ENCODE measurements around the gene MACROD1. TPM values are rescaled to one million over a fixed set of nuclear protein-coding genes. Genes with fewer than 3 reads are reported as not detected.
"Not testable (repeated sequence)": the region's sequence is repeated elsewhere in the genome, so short reads cannot be mapped to it uniquely, and the experiment has no call there.

MACROD1 gene
- total and polyA plus RNA-seq, 4 experiments from 2014 or later: 5.0 to 8.7 (median 7.3) TPM

- Histone ChIP-seq H3K36me3 (ENCODE audit: insufficient read depth, low read length) (no peaks in the 10 kb centered on the region), H3K27me3 (ENCODE audit: insufficient read depth, low read length) (no peaks in the 10 kb centered on the region), H3K27ac (ENCODE audit: low read depth, low read length) (no peak overlapping the region), H3K4me1 (ENCODE audit: insufficient read depth, low read length) (no peaks in the 10 kb centered on the region), H3K9me3 (ENCODE audit: control insufficient read depth in 1 of 2, low read length in 2 of 2) (no peaks in the 10 kb centered on the region), H3K4me3 (ENCODE audit: low read length in 2 of 2) (no peak overlapping the region)
- no peaks in the 10 kb centered on the region for H3K27me3 Mint-ChIP-seq
- no peaks in the 10 kb centered on the region for H3K4me1 Mint-ChIP-seq
- ChIA-PET CTCF (ENCODE audit: partially characterized antibody) (no interaction called here), POLR2A (ENCODE audit: partially characterized antibody) (no interaction called here)
- no peak for DNase-seq
- intact Hi-C loops (cut with micrococcal nuclease): no loop called here
- no peak overlapping the region for H3K4me3 Mint-ChIP-seq
- no peaks in the 10 kb centered on the region for H3K36me3 Mint-ChIP-seq
- H3K9me3 Mint-ChIP-seq: no peaks in the 10 kb centered on the region
- no peak overlapping the region for H3K27ac Mint-ChIP-seq
These were observed 114.6 kb downstream of the MACROD1 start for GRCh38 chr11:64051297-64051696.

GRCh38 chr11:64049509-64049908, 116.4 kb downstream of the MACROD1 start:
- H3K27ac Mint-ChIP-seq: no peak overlapping the region
- H3K4me1 Mint-ChIP-seq: no peaks in the 10 kb centered on the region
- Histone ChIP-seq H3K36me3 (ENCODE audit: insufficient read depth, low read length) (no peaks in the 10 kb centered on the region), H3K27me3 (ENCODE audit: insufficient read depth, low read length) (no peaks in the 10 kb centered on the region), H3K27ac (ENCODE audit: low read depth, low read length) (no peak overlapping the region), H3K4me3 (ENCODE audit: low read length in 2 of 2) (no peak overlapping the region), H3K4me1 (ENCODE audit: insufficient read depth, low read length) (no peaks in the 10 kb centered on the region), H3K9me3 (ENCODE audit: control insufficient read depth in 1 of 2, low read length in 2 of 2) (no peaks in the 10 kb centered on the region)
- no peaks in the 10 kb centered on the region for H3K27me3 Mint-ChIP-seq
- H3K9me3 Mint-ChIP-seq: no peaks in the 10 kb centered on the region
- H3K36me3 Mint-ChIP-seq: no peaks in the 10 kb centered on the region
- POLR2A ChIA-PET (ENCODE audit: partially characterized antibody): no interaction called here
- CTCF ChIA-PET (ENCODE audit: partially characterized antibody): no interaction called here
- DNase-seq: no peak
- intact Hi-C loops (cut with micrococcal nuclease): no loop called here
- no peak overlapping the region for H3K4me3 Mint-ChIP-seq

- Mint-ChIP-seq H3K27ac (no peak overlapping the region), H3K4me3 (no peak overlapping the region), H3K36me3 (no peaks in the 10 kb centered on the region), H3K27me3 (no peaks in the 10 kb centered on the region), H3K9me3 (no peaks in the 10 kb centered on the region), H3K4me1 (no peaks in the 10 kb centered on the region)
- Histone ChIP-seq H3K4me3 (ENCODE audit: low read length in 2 of 2) (no peak overlapping the region), H3K27me3 (ENCODE audit: insufficient read depth, low read length) (no peaks in the 10 kb centered on the region), H3K27ac (ENCODE audit: low read depth, low read length) (no peak overlapping the region), H3K36me3 (ENCODE audit: insufficient read depth, low read length) (no peaks in the 10 kb centered on the region), H3K4me1 (ENCODE audit: insufficient read depth, low read length) (no peaks in the 10 kb centered on the region), H3K9me3 (ENCODE audit: control insufficient read depth in 1 of 2, low read length in 2 of 2) (no peaks in the 10 kb centered on the region)
- DNase-seq: no peak
- ChIA-PET CTCF (ENCODE audit: partially characterized antibody) (no interaction called here), POLR2A (ENCODE audit: partially characterized antibody) (no interaction called here)
- intact Hi-C loops (cut with micrococcal nuclease): no loop called here
These were observed 117.7 kb downstream of the MACROD1 start for GRCh38 chr11:64048042-64048854.

GRCh38 chr11:64047373-64047772, 118.5 kb downstream of the MACROD1 start:
- DNase-seq; H3K4me3 Mint-ChIP-seq; intact Hi-C loops (cut with micrococcal nuclease); H3K4me1 Mint-ChIP-seq; H3K9me3 Mint-ChIP-seq; H3K4me1 ChIP-seq (ENCODE audit: insufficient read depth, low read length); H3K27ac ChIP-seq (ENCODE audit: low read depth, low read length); CTCF ChIA-PET (ENCODE audit: partially characterized antibody); POLR2A ChIA-PET (ENCODE audit: partially characterized antibody); H3K4me3 ChIP-seq (ENCODE audit: low read length in 2 of 2); H3K27ac Mint-ChIP-seq; H3K36me3 Mint-ChIP-seq; H3K27me3 ChIP-seq (ENCODE audit: insufficient read depth, low read length); H3K27me3 Mint-ChIP-seq; H3K36me3 ChIP-seq (ENCODE audit: insufficient read depth, low read length); H3K9me3 ChIP-seq (ENCODE audit: control insufficient read depth in 1 of 2, low read length in 2 of 2): not testable (repeated sequence)

- Mint-ChIP-seq H3K4me3 (no peak overlapping the region), H3K27ac (no peak overlapping the region), H3K36me3 (no peaks in the 10 kb centered on the region), H3K9me3 (no peaks in the 10 kb centered on the region), H3K4me1 (no peaks in the 10 kb centered on the region), H3K27me3 (no peaks in the 10 kb centered on the region)
- ChIA-PET CTCF (ENCODE audit: partially characterized antibody) (no interaction called here), POLR2A (ENCODE audit: partially characterized antibody) (no interaction called here)
- Histone ChIP-seq H3K27me3 (ENCODE audit: insufficient read depth, low read length) (no peaks in the 10 kb centered on the region), H3K27ac (ENCODE audit: low read depth, low read length) (no peak overlapping the region), H3K4me1 (ENCODE audit: insufficient read depth, low read length) (no peaks in the 10 kb centered on the region), H3K9me3 (ENCODE audit: control insufficient read depth in 1 of 2, low read length in 2 of 2) (no peaks in the 10 kb centered on the region), H3K36me3 (ENCODE audit: insufficient read depth, low read length) (no peaks in the 10 kb centered on the region), H3K4me3 (ENCODE audit: low read length in 2 of 2) (no peak overlapping the region)
- intact Hi-C loops (cut with micrococcal nuclease): no loop called here
- no peak for DNase-seq
These were observed 120.2 kb downstream of the MACROD1 start for GRCh38 chr11:64045700-64046099.

- ChIA-PET POLR2A (ENCODE audit: partially characterized antibody) (no interaction called here), CTCF (ENCODE audit: partially characterized antibody) (no interaction called here)
- Histone ChIP-seq H3K27me3 (ENCODE audit: insufficient read depth, low read length) (no peaks in the 10 kb centered on the region), H3K36me3 (ENCODE audit: insufficient read depth, low read length) (no peaks in the 10 kb centered on the region), H3K27ac (ENCODE audit: low read depth, low read length) (no peak overlapping the region), H3K4me3 (ENCODE audit: low read length in 2 of 2) (no peak overlapping the region), H3K4me1 (ENCODE audit: insufficient read depth, low read length) (no peaks in the 10 kb centered on the region), H3K9me3 (ENCODE audit: control insufficient read depth in 1 of 2, low read length in 2 of 2) (no peaks in the 10 kb centered on the region)
- intact Hi-C loops (cut with micrococcal nuclease): no loop called here
- H3K36me3 Mint-ChIP-seq: no peaks in the 10 kb centered on the region
- no peak for DNase-seq
- no peak overlapping the region for H3K27ac Mint-ChIP-seq
- H3K4me3 Mint-ChIP-seq: no peak overlapping the region
- peaks cover 0 to 6% of the 10 kb centered on the region in 2 donors for H3K27me3 Mint-ChIP-seq
- no peaks in the 10 kb centered on the region for H3K4me1 Mint-ChIP-seq
- H3K9me3 Mint-ChIP-seq: no peaks in the 10 kb centered on the region
These were observed 121.1 kb downstream of the MACROD1 start for GRCh38 chr11:64044730-64045393.

- Histone ChIP-seq H3K4me3 (ENCODE audit: low read length in 2 of 2) (no peak overlapping the region), H3K9me3 (ENCODE audit: control insufficient read depth in 1 of 2, low read length in 2 of 2) (no peaks in the 10 kb centered on the region), H3K27ac (ENCODE audit: low read depth, low read length) (no peak overlapping the region), H3K4me1 (ENCODE audit: insufficient read depth, low read length) (no peaks in the 10 kb centered on the region), H3K27me3 (ENCODE audit: insufficient read depth, low read length) (no peaks in the 10 kb centered on the region), H3K36me3 (ENCODE audit: insufficient read depth, low read length) (no peaks in the 10 kb centered on the region)
- intact Hi-C loops (cut with micrococcal nuclease): no loop called here
- H3K9me3 Mint-ChIP-seq: no peaks in the 10 kb centered on the region
- no peak overlapping the region for H3K27ac Mint-ChIP-seq
- no peak for DNase-seq
- no peaks in the 10 kb centered on the region for H3K4me1 Mint-ChIP-seq
- ChIA-PET POLR2A (ENCODE audit: partially characterized antibody) (no interaction called here), CTCF (ENCODE audit: partially characterized antibody) (no interaction called here)
- H3K36me3 Mint-ChIP-seq: no peaks in the 10 kb centered on the region
- H3K27me3 Mint-ChIP-seq: peaks cover 0 to 11% of the 10 kb centered on the region in 2 donors
- H3K4me3 Mint-ChIP-seq: no peak overlapping the region
These were observed 122.4 kb downstream of the MACROD1 start for GRCh38 chr11:64043545-64043944.
